ENCODE measurements around the gene WDR37. TPM values are rescaled to one million over a fixed set of nuclear protein-coding genes. Genes with fewer than 3 reads are reported as not detected.
A peak's percentile ranks its signal among the peaks of the same experiment; 100 is the strongest.

WDR37 gene
- total and polyA plus RNA-seq, 9 of the 15 experiments (the other 6 are each of a cell fraction or from before 2014, with no cell fraction given): 2.3 to 11.6 (median 6.7) TPM

GRCh38 chr10:1134156-1134555, 78.0 kb downstream of the WDR37 start:
- Histone ChIP-seq H3K27me3 (ENCODE audit: control insufficient read depth in 2 of 2, insufficient read depth in 2 of 2, low read length in 2 of 2) (no peaks in the 10 kb centered on the region), H3K4me2 (ENCODE audit: insufficient read depth, low read length) (no peak overlapping the region), H3K4me1 (replicated peaks in 1 of 2; ENCODE audit: control insufficient read depth in 2 of 2, insufficient read depth in 2 of 2, low read length in 2 of 2) (peaks cover 0 to 5% of the 10 kb centered on the region in 2 experiments; a peak in 1 of 5 replicates), H3K27ac (ENCODE audit: extremely low read depth, low read depth, low read length) (no peak overlapping the region), H2AFZ (ENCODE audit: low read depth, low read length) (no peak overlapping the region), H3K36me3 (ENCODE audit: control insufficient read depth, insufficient read depth, low read length) (peaks cover 21% of the 10 kb centered on the region; the same call in 2 of the 3 replicates), H3K9me1 (ENCODE audit: control insufficient read depth, insufficient read depth, low read length) (no peaks in the 10 kb centered on the region), H3K79me2 (ENCODE audit: control insufficient read depth, insufficient read depth, low read length) (no peaks in the 10 kb centered on the region), H3K4me3 (no peak overlapping the region), H3K9me3 (replicated peaks; ENCODE audit: control insufficient read depth, insufficient read depth, low read depth, low read length) (no peaks in the 10 kb centered on the region; the same call in 1 of the 2 replicates), H3K9ac (ENCODE audit: insufficient read depth in 1 of 2, low read depth in 2 of 2, low read length in 2 of 2) (no peak overlapping the region), H4K20me1 (replicated peaks; ENCODE audit: control insufficient read depth, insufficient read depth, low read length) (no peaks in the 10 kb centered on the region)
- DNase-seq (ENCODE audit: extremely low read depth in 1 of 4, low spot score in 3 of 4) (no peak), ATAC-seq (no peak), FAIRE-seq (no peak)
- intact Hi-C loops (cut with micrococcal nuclease) (no loop called here), in situ Hi-C loops (cut with MboI) (no loop called here)
- POLR2A ChIA-PET: interaction anchor here (0.6 to 0.7 kb wide), 2 partner anchors 15 to 85 kb away, joined by 3 read pairs; partner anchors contain the start of gene IDI1
- 40% methylated on average over 2 of the region's 2 CpGs for WGBS (ENCODE audit: insufficient coverage, low coverage, missing lambda C conversion rate)
- CTCF ChIA-PET (ENCODE audit: low intra/inter-chr PET ratio): no interaction called here
- BruUV-seq (replicated peaks): no TSS peak
- TF ChIP-seq UBTF (IDR thresholded peaks at IDR 0.05; ENCODE audit: borderline replicate concordance in 1 of 2, low read depth in 2 of 2, low read length in 2 of 2) (no peak), MAFK (IDR thresholded peaks at IDR 0.05; ENCODE audit: low read length) (no peak), LCOR (CRISPR knock-in tag; IDR thresholded peaks at IDR 0.05) (no peak), PATZ1 (CRISPR knock-in tag; IDR thresholded peaks at IDR 0.05; ENCODE audit: borderline replicate concordance) (no peak), ZNF217 (CRISPR knock-in tag; IDR thresholded peaks at IDR 0.05) (no peak), MEIS2 (IDR thresholded peaks at IDR 0.05; ENCODE audit: partially characterized antibody) (peak; percentile 12), SRSF9 (IDR thresholded peaks at IDR 0.05; ENCODE audit: borderline replicate concordance, low read depth, low read length) (no peak), CEBPG (CRISPR knock-in tag; IDR thresholded peaks at IDR 0.05) (no peak), CEBPG (tag; conservative IDR thresholded peaks at IDR 0.05 in 1 of 2, IDR thresholded peaks at IDR 0.05 in 1 of 2) (no peak)

Measured in K562 (cell line).